HG02981 (cell line): ENCODE data around the gene ZDHHC8.

Experiments
- ATAC-seq: cut with Tn5 transposase; IDR thresholded peaks from one replicate; pipeline ENCODE4 v1.9.1; 2021; ENCODE audit warnings: mild to moderate bottlenecking, moderate library complexity; ENCODE audit not compliant: unreplicated experiment

The ZDHHC8 gene

DNA sequence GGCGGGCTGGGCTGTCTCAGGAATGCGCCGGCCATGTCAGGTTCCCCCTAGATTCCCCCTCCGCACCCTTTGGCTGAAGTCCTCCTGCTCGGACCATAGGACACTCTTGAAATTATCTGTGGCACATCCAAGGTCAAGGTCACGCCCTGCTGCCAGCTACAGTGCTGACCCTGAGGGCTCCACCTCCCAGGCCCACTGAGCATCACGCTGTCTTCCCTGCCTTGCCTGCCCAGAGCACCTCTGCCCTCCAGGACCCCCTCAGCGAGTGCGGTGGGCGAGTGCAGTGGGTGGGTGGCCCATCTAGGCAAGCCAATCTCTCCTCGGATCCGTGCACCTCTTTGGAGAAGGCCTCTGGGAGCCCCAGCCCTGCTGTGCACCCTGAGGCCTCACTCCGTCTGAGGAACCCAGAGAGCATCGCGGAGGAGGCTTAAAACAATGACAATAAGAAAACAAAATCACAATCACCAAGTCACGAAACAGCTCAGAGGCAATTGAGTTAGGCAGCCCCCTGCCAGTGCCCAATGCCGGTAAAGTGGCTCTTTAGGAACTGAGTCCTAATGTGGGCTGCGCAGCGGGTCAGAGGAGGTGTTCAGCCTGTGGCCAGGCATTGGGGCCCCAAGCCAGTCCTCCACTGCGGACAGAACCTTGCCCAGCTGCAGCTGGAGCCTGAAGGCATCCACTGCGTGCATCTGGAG is 45.8 kb downstream of the ZDHHC8 start:
- no peak for ATAC-seq

DNA sequence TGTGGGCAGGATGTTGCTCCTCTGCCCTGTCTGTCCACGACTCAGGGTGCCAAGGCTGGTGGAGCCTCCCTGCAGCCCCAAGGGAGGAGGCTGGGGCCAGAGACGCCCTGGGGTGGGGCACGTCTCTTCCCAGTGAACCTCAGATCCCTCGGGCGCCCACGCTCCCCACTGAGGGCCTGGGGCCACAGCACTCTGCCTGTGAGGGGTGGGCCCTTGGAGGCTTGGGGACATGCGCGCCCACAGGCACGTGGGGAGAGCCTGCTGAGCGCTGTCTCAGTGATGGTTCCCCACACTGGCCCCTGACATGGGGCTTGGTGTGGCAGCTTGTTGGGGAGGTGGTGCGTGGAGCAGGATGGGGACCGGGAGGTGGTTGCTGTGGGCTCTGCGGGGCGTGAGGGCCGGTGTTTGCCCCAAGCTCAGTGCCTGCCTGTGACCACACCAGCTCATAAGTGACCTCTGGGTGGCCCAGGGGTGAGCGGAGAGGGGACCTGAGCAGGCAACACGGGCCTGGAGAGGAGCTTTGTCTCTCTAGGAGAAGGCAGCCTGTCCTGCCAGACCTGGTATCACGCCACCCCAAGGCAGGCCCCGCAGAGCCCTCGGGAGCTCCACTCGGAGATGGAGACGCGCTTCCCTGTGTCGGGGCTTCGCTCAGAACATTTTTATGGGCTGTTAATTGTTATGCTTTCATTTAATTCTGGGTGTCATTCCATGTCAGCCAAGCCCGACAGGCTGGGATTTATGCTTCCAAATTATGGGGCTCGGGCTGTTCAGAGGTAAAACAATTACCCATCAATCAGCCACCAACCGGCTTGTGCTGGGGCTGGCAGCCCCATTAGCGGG is 46.7 kb downstream of the ZDHHC8 start:
- ATAC-seq, result no peak

DNA sequence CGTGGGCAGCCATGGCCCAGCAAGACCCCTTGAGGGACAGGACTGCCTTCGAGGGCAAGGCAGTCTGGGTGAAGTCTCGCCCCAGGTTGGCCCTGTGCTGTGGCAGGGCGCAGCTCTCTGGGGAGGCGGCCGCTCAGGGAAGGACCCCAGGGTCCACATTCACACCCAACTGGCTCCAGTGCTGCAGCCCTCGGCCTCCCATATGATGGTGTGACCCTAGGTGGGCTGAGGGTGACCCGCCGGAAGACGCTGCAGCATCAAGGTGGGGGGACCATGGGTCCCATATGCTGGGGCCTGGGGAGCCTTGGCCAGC is 47.3 kb downstream of the ZDHHC8 start:
- no peak for ATAC-seq

DNA sequence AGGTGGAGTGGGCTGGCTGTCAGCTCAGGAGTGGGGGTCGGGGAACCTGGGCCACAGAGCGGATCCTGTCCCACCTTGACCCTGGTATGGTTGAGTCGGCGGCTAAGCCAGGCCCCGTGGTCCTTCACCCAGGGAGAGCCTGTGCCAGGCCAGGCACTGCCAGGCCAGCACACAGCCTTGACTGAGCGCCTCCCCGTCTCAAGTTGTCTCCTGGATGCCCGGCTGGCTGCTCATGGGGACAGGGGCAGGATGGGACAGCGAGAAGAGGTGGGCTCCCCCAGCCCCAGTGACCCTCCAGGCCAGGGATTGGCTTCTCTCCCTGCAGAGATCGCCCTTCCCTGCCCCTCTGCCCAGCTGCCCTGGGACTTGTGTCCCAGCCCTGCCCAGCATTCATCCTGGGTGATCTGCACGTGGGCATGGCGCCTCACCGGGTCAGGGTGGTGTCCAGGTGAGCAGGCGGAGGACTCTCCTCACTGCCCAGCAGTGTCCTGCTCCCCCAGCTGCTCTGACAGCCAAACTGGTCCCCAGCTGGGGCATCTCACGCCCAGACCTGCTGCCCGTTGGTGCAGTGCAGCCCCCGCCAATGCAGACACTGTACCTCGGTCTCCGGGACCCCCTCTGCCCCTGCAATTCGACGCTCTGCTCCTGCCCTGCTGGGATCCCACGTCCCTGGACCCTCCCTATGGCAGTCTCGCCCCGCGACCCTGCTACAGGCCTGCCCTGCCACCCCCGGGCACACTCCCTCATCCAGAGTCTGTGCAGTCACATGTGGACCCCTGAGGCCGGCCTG is 48.0 kb downstream of the ZDHHC8 start:
- no peak for ATAC-seq

DNA sequence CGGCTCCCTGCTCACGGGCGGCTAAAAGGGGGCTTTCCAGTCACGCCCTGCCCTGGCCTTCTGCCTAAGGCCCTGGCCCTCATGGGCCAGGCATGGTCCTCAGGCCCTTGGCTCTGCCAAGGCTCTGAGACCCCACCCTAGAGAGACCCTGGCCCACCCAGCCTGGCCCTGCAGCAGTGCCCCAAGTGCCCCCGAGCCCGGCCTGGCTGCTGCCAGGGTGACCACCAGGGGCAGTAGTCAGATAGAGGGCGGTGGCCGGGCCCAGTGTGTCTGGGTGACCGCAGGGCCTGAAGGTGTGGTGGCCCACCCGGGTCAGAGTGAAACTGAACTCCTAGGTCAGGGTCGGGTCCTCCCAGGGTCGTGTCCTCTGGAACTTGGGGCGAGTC is 48.6 kb downstream of the ZDHHC8 start:
- ATAC-seq, result no peak

DNA sequence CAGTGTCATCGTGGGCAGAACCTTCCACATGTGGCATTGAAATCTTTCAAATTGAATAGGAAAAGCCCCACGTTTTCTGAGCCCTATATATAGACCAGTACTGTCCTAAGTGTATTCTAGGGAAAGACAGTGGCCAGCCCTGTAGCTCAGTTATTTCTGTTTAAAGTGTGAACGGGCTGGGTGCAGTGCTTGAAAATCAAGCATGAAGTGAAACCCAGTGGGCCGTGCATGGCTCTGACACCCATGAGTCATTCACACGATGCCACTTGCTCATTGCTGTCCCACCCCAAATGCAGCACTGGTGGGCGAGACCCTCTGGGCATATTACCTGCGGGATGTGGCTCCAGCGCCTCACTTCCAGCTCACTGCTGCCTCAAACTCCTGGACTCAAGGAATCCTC is 49.0 kb downstream of the ZDHHC8 start:
- no peak for ATAC-seq

DNA sequence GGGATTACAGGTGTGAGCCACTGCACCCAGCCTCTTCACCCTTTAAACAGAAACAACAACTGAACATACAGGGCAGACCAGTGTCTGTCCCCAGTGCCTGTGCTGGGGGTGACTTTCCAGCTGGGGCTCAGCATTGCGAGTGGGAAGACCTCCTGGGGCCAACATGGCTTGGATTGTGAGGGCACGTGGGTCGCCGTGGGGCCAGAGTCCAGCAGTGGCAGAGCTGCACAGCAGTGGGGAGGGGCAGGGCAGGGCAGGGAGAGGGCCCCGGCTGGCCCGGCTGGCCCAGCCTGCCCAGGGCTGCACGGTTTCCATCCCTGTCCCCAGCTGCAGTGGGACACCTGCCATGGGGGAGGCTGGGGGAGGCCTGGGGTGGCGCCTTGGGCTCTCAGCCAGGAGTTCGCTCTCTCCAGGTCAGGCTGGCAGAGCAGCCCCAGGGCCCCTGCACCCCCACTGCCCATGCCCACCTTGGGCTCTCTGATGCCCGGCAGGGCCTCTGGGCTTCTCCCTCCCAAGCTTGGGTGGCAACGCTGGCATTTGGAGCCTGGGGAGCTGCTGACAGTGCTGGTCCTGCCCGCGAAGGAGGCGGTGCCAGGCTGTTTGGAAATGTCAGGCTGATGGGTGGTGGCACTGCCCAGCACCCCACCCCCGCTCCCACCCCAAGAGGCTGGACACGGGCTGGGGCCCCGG is 49.7 kb downstream of the ZDHHC8 start:
- no peak for ATAC-seq

DNA sequence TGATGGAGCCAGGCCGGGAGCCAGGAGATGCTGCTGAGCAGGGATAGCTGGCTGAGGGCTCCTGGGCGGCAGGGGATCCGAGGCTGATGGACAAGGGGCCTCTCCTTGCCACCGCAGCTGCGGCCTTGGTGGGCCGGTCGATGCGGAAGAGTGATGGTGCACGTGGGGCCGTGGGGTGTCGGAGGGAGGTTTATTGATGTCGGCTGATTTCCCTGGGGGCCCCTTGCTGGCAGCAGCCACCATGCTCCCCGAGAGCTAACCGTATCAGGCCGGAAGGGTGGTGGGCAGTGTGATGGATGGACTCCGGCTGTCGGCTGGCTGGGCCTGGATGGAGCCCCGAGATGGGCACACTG is 50.3 kb downstream of the ZDHHC8 start:
- no peak for ATAC-seq

DNA sequence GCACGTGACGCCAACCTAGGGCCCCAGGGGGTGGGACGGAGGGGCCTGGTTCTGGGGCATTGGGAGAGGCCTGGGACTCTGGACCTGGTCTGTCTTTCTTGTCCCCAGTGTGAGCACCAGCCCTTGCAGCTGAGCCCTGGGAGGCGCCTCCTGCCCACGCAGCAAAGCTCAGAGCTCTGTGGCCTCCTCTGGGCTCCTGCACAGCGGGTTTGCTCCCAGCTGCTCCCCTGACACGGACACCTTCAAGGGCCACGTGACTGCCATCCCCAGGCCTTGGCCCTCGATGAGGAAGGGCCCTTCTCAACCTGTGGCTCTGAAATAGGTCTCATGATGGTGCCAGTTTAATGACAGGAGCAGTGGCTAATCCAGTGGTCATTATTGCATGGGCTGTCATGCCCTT is 50.8 kb downstream of the ZDHHC8 start:
- no peak for ATAC-seq

DNA sequence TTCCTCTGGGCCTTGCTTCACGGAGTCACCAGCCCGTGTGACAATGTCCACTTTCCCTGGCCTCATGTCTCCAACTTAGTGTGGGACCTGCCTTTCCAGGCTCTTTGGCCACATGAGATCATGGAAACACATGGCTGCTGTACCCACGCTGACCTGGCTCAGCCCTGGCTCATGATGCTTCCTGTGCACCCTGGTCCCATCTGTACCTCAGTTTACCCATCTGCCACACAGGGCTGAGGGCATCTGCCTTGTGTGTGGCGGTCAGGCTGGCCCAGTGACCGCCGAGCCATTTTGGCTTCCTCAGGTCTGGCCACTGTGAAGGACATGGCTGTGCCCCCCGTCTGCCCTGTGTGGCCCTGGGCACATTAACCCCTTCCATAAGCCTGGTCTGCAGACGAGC is 51.5 kb downstream of the ZDHHC8 start:
- ATAC-seq, result no peak

DNA sequence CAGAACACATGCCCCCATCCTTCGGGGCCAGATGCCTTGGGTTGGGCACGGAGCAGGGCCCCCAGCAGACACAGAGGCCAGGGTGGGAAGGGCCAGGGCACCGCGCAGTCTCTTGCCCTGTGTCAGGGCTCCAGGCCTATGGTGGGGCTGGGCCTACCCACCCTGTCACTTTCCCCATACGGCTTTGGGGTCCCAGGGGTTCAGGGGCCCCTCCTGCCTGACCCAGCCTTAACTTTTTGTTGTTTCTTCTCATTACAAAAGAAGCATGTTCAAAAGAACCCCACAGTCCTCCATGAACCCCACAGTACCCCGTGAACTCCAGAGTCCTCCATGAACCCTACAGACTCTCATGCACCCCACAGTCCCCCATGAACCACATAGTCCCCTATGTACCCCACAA is 52.2 kb downstream of the ZDHHC8 start:
- ATAC-seq, result no peak

DNA sequence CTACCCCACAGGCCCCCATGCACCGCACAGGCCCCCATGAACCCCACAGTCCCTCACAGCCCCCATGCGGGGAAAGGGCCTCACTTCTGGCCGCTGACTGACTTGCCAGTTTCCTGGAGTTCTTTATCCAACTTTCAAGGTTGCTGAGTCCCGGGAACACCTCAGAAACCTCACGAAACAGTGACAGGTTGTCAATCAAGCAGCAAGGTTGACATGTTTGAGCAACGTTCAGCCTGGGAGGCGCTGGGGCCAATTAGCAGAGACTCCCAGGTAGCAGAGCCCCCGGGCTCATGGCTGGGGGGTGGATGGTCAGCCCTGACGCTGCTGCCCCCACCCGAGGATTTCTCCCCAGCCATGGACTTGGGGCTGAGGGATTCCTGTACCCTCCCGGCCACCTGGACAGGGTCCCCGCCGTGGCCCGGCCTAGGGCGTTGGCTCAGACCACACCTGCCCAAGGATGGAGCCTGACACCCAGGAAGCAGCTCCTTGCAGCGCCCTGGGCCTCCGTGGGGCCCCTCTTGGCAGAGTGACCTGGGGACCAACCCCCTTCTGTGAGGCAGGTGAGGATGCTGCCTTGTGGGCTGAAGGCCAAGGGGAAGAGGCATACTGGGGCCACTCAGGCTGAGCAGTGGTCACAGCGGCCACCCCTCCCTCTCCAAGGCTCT is 53.0 kb downstream of the ZDHHC8 start:
- no peak for ATAC-seq

DNA sequence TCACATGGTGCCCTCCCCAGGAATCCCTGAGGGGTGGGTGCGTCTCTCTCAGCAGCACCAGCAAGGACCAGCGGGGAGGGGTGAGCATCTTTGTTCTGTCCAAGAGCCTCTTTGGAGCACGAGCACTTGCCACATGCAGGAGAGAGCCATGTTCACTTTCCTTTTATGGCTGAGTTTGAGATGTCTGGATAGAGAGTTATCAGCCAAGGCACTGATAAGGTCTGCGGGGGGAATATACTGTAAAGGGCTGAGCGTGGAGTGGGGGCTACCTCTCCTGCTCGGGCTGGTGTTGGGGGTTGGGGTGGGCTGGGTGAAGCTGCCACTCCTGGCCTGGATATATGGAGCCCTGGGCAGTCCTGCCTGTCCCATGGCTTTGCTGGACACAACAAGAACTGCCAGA is 54.1 kb downstream of the ZDHHC8 start:
- ATAC-seq, result no peak

DNA sequence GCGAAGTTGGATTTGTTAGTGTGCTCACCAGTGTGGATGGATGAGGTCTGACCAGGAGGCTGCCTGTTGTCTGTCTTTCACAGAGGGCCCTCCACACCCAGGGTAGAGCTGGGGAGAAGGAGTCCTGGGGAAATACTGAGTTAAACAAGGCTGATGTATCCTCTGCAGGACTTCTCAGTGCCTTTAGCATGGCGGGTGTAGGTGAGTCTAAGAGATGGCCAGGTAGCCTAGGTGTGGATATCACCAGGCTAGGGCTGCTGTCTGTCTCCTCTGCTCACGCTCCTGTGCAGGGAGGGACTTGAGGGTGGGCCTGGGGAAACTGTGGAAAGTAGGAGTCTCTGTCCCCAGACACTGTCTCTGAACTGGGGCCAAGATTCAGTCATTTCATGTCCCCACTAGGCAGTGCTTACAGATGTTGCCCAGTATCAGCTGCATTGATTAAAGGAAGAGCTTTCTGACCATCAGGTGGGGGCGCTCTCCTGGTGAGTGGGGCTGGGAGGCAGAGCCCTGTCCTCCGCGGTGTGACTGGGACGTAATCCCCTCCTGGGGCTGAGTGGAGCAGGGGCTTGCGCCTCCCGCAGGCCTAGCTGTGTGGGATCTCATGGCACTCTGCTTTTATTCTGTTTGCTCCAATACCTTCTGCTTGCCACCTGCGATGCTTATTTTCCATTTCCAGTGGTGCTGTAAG is 54.7 kb downstream of the ZDHHC8 start:
- ATAC-seq, result no peak

DNA sequence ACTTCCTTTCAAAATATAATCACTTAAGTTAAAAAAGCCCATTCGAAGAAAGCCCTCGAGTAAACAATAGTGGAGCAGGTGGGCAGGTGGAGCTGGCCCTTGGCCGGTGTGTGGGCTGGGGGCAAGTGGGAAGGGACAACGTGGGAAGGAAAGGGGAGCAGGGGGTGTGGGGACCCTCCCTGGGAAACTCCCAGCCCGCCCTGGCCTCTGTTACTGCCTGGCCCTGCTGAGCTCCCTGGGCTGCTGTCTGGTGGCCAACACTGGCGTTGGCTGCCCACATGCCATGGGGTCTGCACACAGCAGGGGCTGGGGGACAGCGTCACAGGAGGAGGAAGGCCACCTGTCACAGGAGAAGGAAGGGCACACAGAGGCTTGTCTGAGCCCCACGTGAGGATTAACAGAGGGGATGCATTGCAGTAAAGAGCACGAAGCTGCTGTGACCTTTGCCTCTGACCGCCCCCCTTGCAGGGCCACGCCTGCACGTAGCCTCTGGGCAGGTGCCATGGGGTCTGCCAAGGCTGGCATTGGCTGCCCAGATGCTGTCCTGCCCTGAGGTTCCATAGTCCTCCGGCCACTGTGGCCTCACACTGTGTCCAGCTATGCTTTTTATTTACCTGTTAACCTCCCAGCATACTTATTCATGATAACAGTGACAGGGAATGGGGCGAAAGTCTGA is 55.4 kb downstream of the ZDHHC8 start:
- ATAC-seq, result no peak

DNA sequence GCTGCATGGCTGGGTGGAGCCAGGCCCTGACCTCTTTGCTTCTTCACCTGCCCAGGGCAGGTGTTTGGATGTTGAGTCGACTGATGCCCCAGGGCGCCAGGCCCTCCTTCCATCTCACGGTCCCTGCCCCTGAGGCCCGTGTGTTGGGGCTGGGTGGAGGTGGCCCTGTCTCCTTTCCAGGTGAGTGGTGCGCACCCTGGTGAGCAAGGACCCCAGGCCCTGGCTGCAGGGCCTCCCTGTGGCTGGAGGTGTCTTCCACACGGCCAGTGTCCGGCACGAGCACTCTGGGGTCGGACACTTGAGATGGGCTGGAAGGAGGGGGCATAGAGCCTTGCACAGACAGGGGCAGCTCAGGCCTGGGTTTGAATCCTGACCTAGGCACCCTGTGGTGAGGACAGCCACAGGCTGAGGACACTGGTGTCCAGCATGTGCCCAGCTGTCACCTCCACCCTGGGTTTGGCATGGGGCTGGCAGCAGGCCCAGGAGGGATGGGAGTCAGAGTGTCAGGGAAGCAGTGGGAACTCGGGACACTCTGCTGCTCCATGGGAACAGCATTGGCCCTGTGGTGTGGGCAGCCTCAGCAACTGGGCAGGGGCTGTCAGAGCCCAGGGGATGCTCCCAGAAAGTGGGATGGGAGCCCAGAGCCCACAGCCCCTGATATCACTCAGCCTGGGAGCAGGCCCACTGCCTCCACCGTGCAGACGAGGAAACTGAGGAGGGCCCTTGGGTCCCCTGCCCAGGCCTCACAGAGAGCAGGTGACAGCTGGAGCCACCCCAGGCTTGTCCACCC is 56.4 kb downstream of the ZDHHC8 start:
- no peak for ATAC-seq

DNA sequence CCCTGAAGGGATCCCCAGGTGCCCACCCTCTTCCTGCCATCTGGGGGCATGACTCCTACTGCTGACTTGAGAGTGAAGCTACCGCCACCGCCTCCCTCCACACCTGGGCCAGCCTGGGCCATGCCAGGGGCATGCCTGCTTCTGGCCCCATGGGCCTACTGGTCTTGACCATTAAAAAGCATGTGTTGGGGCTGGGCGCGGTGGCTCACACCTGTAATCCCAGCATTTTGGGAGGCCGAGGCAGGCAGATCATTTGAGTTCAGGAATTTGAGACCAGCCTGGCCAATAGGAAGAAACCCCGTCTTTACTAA is 56.9 kb downstream of the ZDHHC8 start:
- ATAC-seq, result no peak

DNA sequence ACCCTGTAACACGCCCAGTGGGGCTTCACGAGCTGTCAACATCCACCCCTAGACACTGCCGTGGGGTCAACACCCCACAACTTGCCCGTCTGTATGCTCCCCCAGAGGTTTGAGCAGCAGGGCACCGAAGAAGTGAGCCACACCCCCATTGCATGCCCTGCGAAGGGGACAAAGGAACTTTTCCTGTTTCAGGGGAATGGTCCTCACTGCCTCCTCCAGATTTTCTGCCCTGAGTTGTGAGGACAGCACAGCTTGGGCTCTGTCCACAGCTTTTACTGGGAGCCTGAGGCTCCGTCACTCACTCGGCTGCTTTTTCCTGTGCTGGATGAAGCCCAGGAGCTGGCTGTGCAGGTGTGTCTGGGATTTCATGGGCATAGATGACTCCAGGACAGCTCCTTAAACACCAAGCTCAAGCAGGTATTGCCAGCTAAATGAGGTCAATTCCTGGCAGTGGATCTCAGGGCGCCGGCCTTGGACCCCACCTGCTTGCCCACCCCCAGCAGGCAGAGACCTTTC is 59.5 kb downstream of the ZDHHC8 start:
- no peak for ATAC-seq

DNA sequence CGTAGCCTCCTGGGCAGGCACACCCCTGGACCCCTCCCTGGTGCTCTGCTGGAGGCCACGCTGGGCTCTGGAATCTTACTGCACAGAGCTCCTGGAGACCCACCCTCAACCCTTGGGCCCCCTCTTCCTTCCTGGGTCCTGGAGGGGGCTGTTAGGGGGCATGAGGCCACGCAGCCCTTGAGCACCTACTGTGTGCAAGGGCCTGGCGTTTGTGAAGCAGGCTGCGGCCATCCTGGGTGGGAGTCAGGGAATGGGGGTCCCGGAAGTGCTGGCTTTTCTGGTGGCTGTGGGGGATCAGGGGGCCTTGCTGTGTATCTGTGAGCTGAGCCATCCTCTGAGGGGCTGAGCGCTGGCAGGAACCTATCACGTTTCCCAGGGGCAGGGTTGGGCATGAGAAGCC is 60.2 kb downstream of the ZDHHC8 start:
- no peak for ATAC-seq
